GM23338 (cell line): ENCODE measurements around the gene CEPT1. TPM values are rescaled to one million over a fixed set of nuclear protein-coding genes. Genes with fewer than 3 reads are reported as not detected.

Source experiments
- ATAC-seq: fragments of 200-7000 bp; cut with Tn5 transposase; 3 replicates; pipeline ENCODE4 v1.9.1; 2020
- DNase-seq: peaks from one replicate; pipeline ENCODE4 v3.0.0-alpha.2; 2015; ENCODE audit warnings: low spot score
- H2AFZ ChIP-seq: fragments of 200-600 bp; sonication (generic); 2 replicates; pipeline ENCODE4 v1.8.0; 2016; ENCODE audit warnings: antibody characterized with exemption, mild to moderate bottlenecking, moderate library complexity
- H3F3A ChIP-seq: fragments of 200-600 bp; sonication (generic); replicated peaks from 2 replicates; pipeline ENCODE4 v1.8.0; 2017; ENCODE audit warnings: antibody characterized with exemption, mixed run types, low read depth
- H3K27ac ChIP-seq: fragments of 200-600 bp; sonication (generic); 2 replicates; pipeline ENCODE4 v1.6.1; 2016; ENCODE audit warnings: low read depth
- H3K27me3 ChIP-seq: fragments of 200-600 bp; sonication (generic); 2 replicates; pipeline ENCODE4 v1.8.0; 2016; ENCODE audit warnings: mild to moderate bottlenecking, mixed run types, moderate library complexity; ENCODE audit not compliant: insufficient read depth
- H3K36me3 ChIP-seq: fragments of 200-600 bp; sonication (generic); 2 replicates; pipeline ENCODE4 v1.8.0; 2016; ENCODE audit warnings: mild to moderate bottlenecking; ENCODE audit not compliant: insufficient read depth
- H3K4me1 ChIP-seq: fragments of 200-600 bp; sonication (generic); 2 replicates; pipeline ENCODE4 v1.8.0; 2016; ENCODE audit warnings: mild to moderate bottlenecking, moderate library complexity; ENCODE audit not compliant: insufficient read depth
- H3K4me2 ChIP-seq: fragments of 200-600 bp; sonication (generic); 2 replicates; pipeline ENCODE4 v1.7.1; 2017; ENCODE audit warnings: mixed run types
- H3K4me3 ChIP-seq: fragments of 200-600 bp; sonication (generic); 2 replicates; pipeline ENCODE4 v1.6.1; 2016; ENCODE audit warnings: mixed run types
- H3K79me2 ChIP-seq: fragments of 200-600 bp; sonication (generic); replicated peaks from 2 replicates; pipeline ENCODE4 v1.8.0; 2017; ENCODE audit warnings: mild to moderate bottlenecking; ENCODE audit not compliant: insufficient read depth
- H3K9me2 ChIP-seq: fragments of 200-600 bp; sonication (generic); 2 replicates; pipeline ENCODE4 v1.8.0; 2017; ENCODE audit not compliant: insufficient read depth
- H4K20me1 ChIP-seq: fragments of 200-600 bp; sonication (generic); replicated peaks from 2 replicates; pipeline ENCODE4 v1.8.0; 2017; ENCODE audit warnings: mild to moderate bottlenecking; ENCODE audit not compliant: insufficient read depth
- H3K27ac Mint-ChIP-seq: 2 replicates; pipeline ENCODE4 v1.8.0; 2020; ENCODE audit warnings: inconsistent platforms, mild to moderate bottlenecking, moderate library complexity, mixed read lengths
- H3K27me3 Mint-ChIP-seq: 3 replicates; pipeline ENCODE4 v1.8.0; 2022; ENCODE audit warnings: low read depth, mild to moderate bottlenecking, moderate library complexity, mixed read lengths, inconsistent platforms; ENCODE audit not compliant: insufficient read depth, poor library complexity
- H3K36me3 Mint-ChIP-seq: 3 replicates; pipeline ENCODE4 v1.8.0; 2021; ENCODE audit warnings: low read depth, mild to moderate bottlenecking, inconsistent platforms, moderate library complexity, mixed read lengths
- H3K4me1 Mint-ChIP-seq: 3 replicates; pipeline ENCODE4 v1.8.0; 2020; ENCODE audit warnings: mild to moderate bottlenecking, inconsistent platforms, mixed read lengths
- H3K4me3 Mint-ChIP-seq: 3 replicates; pipeline ENCODE4 v1.8.0; 2021; ENCODE audit warnings: moderate library complexity, mild to moderate bottlenecking, inconsistent platforms, mixed read lengths
- H3K9me3 Mint-ChIP-seq: 3 replicates; pipeline ENCODE4 v1.8.0; 2020; ENCODE audit warnings: moderate library complexity, mild to moderate bottlenecking, inconsistent platforms, mixed read lengths
- CREB1 ChIP-seq: fragments of 250-450 bp; sonication (Bioruptor Pico); IDR thresholded peaks from 2 replicates; pipeline ENCODE4 v1.5.0; 2020; ENCODE audit warnings: low read depth, mild to moderate bottlenecking, moderate library complexity
- CTCF ChIP-seq, 2 experiments: fragments of 200-600 bp in 1 of 2; sonication (generic) in 1 of 2; conservative IDR thresholded peaks; 2 replicates each; pipeline versions ENCODE4 v1.5.1 to v1.6.1; 2016 to 2017; ENCODE audit warnings: antibody characterized with exemption in 2 of 2, low read depth in 2 of 2, mild to moderate bottlenecking in 2 of 2, moderate library complexity in 1 of 2
- ETS1 ChIP-seq: IDR thresholded peaks from 2 replicates; pipeline ENCODE4 v1.6.1; 2016; ENCODE audit warnings: antibody characterized with exemption
- EZH2phosphoT487 ChIP-seq: fragments of 200-600 bp; sonication (generic); IDR thresholded peaks from one replicate; pipeline ENCODE4 v1.8.1; 2018; ENCODE audit warnings: antibody characterized with exemption; ENCODE audit not compliant: unreplicated experiment
- POLR2AphosphoS5 ChIP-seq: IDR thresholded peaks from 2 replicates; pipeline ENCODE4 v1.6.1; 2016; ENCODE audit warnings: antibody characterized with exemption, low read depth
- REST ChIP-seq: IDR thresholded peaks from one replicate; pipeline ENCODE4 v1.6.1; 2018; ENCODE audit warnings: antibody characterized with exemption; ENCODE audit not compliant: unreplicated experiment
- STAT1 ChIP-seq: IDR thresholded peaks from one replicate; pipeline ENCODE4 v1.6.1; 2016; ENCODE audit warnings: antibody characterized with exemption; ENCODE audit not compliant: unreplicated experiment
- ZNF114 ChIP-seq: fragments of 250-450 bp; sonication (Bioruptor Pico); IDR thresholded peaks from 2 replicates; pipeline ENCODE4 v1.5.0; 2020; ENCODE audit warnings: mild to moderate bottlenecking, moderate library complexity
- polyA plus RNA-seq: library from polyadenylated mRNA; unstranded; fragments of >200 nt; fragmentation: Nextera tagmentation; extraction: Ambion mirVana; gene quantifications from 2 replicates; pipeline ENCODE4 v1.2.1, GENCODE V29; 2016
- total RNA-seq: library from RNA; depleted of rRNA; stranded (reverse); fragments of >200 nt; shearing (Covaris generic); gene quantifications from 2 replicates; pipeline ENCODE4 v1.2.3, GENCODE V29; 2014

Gene CEPT1
- total and polyA plus RNA-seq, 2 experiments from 2014 or later, result 17.3 to 39.5 TPM

- TF ChIP-seq REST (no peak), ETS1 (no peak), ZNF114 (CRISPR knock-in tag) (no peak), CREB1 (no peak), CTCF (conservative IDR thresholded peaks at IDR 0.05; ENCODE audit: low read depth in 2 of 2) (no peak), EZH2phosphoT487 (no peak)
Observed at GRCh38 chr1:111202366-111202706, 62.3 kb downstream of the CEPT1 start (continued).

- no peaks in the 10 kb centered on the region; the same call in 1 of the 3 replicates for H3K9me3 Mint-ChIP-seq
- Histone ChIP-seq H3K27ac (no peak overlapping the region), H3K79me2 (no peaks in the 10 kb centered on the region), H3K36me3 (no peaks in the 10 kb centered on the region), H3K9me2 (0 out of 2 replicates have a peak, but pooled peaks cover 3% of the 10 kb centered on the region), H3K27me3 (peaks cover 39% of the 10 kb centered on the region), H2AFZ (peak overlapping the region; percentile 87), H3F3A (no peaks in the 10 kb centered on the region), H3K4me1 (peaks cover 9% of the 10 kb centered on the region), H3K4me3 (peak overlapping the region; percentile 53; the same call in 1 of the 2 replicates), H3K4me2 (peak overlapping the region; percentile 74), H4K20me1 (no peaks in the 10 kb centered on the region)
- TF ChIP-seq STAT1 (no peak), CTCF (conservative IDR thresholded peaks at IDR 0.05; ENCODE audit: low read depth in 2 of 2) (peak in 1 of 2 experiments; percentile 41; a peak in 2 of 4 replicates), EZH2phosphoT487 (no peak), POLR2AphosphoS5 (no peak)
- DNase-seq (no peak), ATAC-seq (peak; percentile 16; the same call in 2 of the 3 replicates)
- peaks cover 2% of the 10 kb centered on the region; the same call in 1 of the 3 replicates for H3K36me3 Mint-ChIP-seq
- peaks cover 25% of the 10 kb centered on the region for H3K27me3 Mint-ChIP-seq
- peak overlapping the region; percentile 55; the same call in 2 of the 3 replicates for H3K4me3 Mint-ChIP-seq
- no peak overlapping the region for H3K27ac Mint-ChIP-seq
- H3K4me1 Mint-ChIP-seq, result peaks cover 11% of the 10 kb centered on the region
Observed at GRCh38 chr1:111202707-111203623, 62.9 kb downstream of the CEPT1 start.
